ENCODE measurements around the gene NCF4.

NCF4 gene

DNA sequence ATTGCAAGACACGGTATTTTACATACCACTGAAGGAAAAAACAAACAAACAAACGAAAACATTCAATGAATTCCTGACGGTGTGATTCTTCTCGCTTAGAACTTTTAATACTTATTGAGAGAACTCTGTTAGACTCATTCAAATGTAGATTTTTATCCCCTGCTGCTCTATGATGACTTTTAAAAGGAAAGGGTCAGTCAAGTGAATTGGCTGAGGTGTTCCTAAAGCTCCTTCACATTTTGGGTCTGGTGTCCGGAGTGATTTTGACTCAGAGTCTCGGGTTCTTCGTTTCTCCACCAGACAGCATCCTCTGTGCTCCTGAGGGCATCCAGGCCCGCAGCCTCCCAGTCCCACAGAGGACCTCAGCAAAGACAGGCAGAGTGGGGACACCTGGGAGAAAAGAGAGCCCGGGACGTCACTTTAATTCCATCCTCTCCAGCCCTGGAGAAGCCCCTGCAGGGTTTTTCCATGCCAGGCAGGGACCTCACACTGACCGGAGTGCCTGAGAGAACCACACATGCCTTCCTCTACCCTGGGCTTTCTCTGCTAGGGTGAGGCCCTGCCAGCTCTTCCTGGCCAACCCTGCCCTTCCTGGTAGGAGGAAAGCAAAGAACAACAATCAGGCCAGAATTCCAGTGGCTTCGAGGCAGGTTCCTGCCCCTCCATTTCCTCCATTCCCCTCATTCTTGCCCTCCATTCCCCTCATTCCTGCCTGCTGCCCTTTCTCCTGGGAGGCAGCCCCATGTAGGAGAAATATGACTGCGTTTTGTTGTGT lies 51.3 kb downstream of the NCF4 start:
- TF ChIP-seq, protein P1, sequence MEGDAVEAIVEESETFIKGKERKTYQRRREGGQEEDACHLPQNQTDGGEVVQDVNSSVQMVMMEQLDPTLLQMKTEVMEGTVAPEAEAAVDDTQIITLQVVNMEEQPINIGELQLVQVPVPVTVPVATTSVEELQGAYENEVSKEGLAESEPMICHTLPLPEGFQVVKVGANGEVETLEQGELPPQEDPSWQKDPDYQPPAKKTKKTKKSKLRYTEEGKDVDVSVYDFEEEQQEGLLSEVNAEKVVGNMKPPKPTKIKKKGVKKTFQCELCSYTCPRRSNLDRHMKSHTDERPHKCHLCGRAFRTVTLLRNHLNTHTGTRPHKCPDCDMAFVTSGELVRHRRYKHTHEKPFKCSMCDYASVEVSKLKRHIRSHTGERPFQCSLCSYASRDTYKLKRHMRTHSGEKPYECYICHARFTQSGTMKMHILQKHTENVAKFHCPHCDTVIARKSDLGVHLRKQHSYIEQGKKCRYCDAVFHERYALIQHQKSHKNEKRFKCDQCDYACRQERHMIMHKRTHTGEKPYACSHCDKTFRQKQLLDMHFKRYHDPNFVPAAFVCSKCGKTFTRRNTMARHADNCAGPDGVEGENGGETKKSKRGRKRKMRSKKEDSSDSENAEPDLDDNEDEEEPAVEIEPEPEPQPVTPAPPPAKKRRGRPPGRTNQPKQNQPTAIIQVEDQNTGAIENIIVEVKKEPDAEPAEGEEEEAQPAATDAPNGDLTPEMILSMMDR (IDR thresholded peaks at IDR 0.05) = no peak

DNA sequence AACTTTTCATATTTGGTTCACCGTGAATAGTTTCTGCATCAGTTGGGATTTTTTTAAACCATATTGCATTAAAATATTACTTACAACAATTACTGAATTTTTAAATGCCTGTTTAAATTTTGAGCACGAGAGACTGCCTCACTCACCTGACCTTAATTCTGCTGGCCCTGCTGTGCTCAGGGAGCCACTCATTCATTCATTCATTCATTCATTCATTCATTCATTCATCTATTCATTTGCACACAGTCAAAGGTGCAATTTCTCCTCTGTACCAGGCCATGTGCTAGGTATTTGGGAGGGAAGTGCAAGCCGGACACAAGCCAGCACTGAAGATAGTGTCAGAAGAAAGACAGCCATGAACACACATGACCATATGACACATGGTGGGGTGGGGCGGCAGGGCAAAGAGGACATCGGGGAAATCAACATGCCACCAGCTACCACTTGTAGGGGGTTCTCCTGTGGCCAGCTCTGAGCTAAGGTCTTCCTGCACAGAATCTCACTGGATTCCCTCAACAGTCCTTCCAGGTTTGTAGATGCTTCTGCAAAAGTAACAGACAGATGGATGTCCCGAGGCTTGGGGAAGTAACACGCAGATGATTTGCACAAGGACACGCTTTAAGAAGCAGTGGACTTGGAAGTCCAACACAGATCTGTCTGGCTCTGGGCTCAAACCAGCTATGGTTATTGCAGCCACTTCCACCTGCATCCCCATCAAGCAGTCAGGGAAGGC lies 52.1 kb downstream of the NCF4 start:
- TF ChIP-seq, protein P1 (IDR thresholded peaks at IDR 0.05) = no peak

DNA sequence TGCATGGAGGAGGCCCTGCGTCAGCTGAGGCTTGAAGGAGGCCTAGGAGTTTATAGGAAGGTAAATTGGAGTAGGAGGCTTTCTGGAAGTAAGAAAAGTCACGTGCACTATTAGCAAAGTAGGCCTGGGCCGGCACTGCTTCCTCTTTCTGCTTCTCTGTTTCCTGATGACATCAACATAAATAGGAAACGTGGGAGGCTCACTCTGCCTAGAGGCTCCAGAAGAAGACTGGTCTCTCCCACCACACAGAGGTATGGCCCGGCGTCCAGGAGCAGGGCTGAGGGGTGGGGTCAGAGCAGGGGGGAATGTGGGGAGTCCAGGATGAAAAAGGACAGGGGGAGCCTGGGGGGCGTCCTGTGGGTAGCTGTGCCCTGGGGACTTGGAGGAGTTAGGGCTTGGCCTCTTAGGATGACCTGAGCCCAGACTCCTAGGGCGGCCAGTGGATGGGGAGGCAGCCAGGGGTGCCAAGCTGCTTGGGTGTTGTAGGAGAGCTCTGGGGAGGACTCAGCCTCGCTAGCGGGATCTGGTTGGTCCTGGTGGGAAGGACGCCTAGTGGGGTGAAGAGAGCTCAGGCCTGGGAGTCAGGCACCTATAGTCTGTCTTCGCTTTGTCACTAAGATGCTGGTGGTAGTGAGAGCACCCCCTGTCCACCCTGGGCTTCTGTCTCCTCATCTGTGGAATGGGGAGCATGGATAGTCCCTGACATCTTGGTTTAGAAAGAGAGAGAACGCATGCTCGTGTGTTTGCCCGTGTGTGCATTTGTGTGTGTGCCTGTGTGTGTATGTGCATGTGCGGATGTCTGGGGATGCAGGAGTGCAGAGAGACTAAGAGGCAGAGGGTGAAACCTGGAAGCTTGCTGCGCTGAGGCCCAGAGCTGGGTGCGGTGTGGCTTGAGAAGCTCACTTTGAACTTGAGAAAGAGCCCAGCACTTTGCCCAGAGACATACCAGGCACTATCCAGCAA lies 52.9 kb downstream of the NCF4 start, which contains the start of gene CSF2RB:
Gene CSF2RB, plus strand, starts transcription at position 202 of the 963 bp plus-strand sequence. CDS start 8,580 bp downstream, outside the sequence.
- TF ChIP-seq, protein P1 (IDR thresholded peaks at IDR 0.05) = no peak

DNA sequence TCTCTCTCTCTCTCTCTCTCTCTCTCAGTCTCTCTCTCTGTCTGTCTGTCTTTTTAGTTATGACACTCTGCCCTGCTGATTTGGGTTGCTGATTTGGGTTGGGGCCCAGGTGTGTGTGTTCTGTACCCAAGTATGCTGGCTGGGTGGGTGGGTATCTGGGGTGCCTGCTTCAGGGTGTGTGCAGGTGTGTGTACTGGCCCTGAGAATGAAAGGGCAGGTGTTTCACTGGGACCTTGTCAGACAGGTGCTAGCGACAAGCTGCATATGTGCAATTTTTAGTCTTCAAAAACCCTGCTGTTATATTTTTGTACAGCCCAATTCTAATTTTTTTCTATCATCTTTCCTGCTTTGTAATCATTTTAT lies 53.6 kb downstream of the NCF4 start:
- TF ChIP-seq, protein P1 (IDR thresholded peaks at IDR 0.05) = no peak

DNA sequence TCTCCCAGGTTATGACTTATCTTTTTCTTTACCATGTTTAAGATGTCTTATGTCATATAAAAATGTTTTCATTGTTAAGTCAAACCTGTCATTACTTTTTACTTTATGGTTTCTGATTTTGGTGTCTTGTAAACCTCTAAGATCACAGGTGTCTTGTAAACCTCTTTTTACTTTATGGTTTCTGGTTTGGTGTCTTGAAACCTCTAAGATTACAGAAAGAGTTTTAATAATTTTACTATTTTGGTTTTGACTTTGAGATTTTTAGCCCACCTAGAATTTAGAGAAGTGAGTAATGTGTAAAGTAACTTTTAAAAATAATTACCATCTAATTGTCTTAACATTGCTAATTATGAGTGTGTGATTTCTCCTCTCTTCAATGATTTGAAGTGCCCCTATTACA lies 55.2 kb downstream of the NCF4 start:
- TF ChIP-seq, protein P1 (IDR thresholded peaks at IDR 0.05) = no peak

DNA sequence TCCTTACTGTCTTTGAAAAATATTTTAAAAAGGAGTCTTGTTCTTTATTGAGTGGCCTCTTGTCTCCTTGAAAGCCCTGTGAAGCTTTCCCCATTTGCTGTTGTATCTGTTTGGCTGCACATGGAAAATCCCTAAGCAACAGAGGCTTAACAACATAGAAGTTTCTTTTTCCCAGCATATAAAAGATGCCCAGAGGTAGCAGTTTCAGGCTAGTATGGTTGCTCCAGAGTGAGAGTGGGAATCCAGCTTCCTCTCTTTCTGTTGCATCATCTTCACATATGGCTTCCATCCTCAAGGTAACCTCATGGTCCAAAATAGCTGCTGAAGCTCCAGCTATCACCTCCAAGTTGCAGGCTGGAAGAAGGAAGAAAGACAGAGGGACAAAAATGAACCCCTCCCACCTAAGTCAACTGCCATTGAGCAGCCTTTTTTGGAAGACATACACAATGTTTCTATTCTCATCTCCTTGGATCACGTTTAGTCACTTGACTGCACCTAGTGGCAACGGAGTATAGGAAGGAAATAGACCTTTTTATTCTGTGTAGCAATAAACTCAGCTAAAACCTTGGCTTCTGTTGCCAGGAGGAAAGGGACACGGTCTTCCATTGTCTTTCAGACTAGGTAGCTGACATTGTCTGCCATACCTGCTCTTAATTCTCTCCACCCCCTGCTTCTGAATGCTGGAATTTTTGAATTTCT lies 57.9 kb downstream of the NCF4 start:
- TF ChIP-seq, protein P1 (IDR thresholded peaks at IDR 0.05) = no peak

Measured in LNCAP (cell line).